DMS 273 treated with DMSO at 0.1 percent for 48 hours (cell line): Measurements from ENCODE around the gene BTNL9.
"Not testable (repeated sequence)": the region's sequence is repeated elsewhere in the genome, so short reads cannot be mapped to it uniquely, and the experiment has no call there.

Experiments
- DNase-seq: peaks from one replicate; lab custom pipeline; 2025; lab: John Stamatoyannopoulos, UW

BTNL9 gene

DNA sequence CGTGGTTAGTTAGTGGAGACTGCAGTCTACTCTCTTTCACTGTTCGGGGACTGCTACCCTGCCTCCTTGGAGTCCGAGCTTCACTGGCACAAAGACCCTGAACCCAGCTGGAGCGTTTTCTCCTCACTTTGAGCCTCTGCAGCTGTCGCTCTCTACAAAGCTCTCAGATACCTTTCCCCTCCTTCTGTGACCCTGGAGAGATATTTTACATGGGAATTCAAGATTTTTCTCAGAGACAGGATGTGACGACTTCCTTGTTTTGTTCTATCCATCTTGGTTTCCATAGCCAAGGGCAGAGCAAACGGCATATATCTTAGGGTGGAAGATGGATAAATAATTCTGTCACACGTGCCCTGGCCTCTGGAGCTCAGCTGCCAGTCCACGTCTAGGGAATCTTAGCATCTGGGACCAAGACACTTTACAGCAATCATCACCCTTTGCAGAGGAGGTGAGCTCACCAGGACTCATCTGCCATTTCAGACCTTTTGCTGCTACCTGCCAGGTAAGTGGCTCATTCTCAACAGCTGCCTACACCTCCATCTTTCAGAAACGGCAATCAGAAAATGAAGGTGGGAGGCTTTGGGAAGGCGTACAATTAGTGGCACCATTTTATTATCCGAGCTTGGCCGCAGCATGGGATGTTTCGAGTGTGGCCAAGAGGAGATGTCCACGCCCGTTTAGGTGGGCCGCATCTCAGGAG lies at the start of gene BTNL9:
Gene BTNL9, plus strand, starts transcription at position 336 of the 700 bp plus-strand sequence. CDS start 5,224 bp downstream, outside the sequence.
- no peak for DNase-seq

- no peak for DNase-seq
These were observed 49.2 kb upstream of the BTNL9 start for GRCh38 chr5:180990882-180991242.

DNA sequence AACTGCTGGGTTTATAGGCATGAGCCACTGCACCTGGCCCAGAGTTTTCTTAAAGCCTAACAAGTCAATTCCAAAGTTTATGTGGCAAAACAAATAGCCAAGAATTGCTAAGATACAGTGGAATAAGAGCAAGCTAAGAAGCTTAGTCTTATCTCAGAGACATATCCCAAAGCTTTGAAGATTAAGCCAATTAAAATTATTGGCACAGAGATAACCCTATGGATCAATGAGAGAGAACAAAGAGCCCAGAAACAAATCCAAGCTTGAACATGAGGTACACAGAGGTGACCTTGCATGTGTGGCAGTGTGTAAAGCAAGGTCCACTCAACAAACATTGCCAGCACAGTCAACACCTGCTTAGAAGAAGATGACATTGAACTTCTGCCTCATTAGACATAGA lies 38.1 kb upstream of the BTNL9 start:
- DNase-seq: no peak

GRCh38 chr5:181005791-181006190 lies 34.3 kb upstream of the BTNL9 start:
- no peak for DNase-seq

DNA sequence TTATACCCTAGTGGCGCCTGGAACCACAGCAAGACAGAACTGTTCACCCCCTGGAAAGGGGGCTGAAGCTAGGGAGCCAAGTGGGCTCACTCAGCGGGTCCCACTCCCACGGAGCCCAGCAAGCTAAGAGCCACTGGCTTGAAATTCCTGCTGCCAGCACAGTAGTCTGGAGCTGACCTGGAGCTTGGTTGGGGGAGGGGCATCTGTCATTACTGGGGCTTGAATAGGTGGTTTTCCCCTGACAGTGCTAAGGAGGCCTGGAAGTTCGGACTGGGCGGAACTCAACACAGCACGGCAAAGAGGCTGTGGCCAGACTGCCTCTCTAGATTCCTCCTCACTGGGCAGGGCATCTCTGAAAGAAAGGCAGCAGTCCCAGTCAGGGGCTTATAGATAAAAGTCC lies 31.9 kb upstream of the BTNL9 start:
- no peak for DNase-seq

DNA sequence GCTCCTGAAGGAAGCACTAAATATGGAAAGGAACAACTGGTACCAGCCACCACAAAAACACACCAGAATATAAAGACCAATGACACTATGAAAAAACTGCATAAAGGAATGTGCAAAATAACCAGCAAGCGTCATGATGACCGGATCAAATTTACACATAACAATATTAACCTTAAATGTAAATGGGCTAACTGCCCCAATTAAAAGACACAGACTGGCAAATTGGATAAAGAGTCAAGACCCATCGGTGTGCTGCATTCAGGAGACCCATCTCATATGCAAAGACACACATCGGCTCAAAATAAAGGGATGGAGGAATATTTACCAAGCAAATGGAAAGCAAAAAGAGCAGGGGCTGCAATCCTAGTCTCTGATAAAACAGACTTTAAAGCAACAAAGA lies 30.0 kb upstream of the BTNL9 start:
- DNase-seq: not testable (repeated sequence)

DNA sequence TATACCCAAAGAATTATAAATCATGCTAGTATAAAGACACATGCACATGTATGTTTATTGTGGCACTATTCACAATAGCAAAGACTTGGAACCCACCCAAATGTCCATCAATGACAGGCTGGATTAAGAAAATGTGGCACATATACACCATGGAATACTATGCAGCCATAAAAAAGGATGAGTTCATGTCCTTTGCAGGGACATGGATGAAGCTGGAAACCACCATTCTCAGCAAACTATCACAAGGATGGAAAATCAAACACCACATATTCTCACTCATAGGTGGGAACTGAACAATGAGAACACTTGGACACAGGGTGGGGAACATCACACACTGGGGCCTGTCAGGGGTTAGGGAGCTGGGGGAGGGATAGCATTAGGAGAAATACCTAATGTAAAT lies 25.4 kb upstream of the BTNL9 start:
- not testable (repeated sequence) for DNase-seq

DNA sequence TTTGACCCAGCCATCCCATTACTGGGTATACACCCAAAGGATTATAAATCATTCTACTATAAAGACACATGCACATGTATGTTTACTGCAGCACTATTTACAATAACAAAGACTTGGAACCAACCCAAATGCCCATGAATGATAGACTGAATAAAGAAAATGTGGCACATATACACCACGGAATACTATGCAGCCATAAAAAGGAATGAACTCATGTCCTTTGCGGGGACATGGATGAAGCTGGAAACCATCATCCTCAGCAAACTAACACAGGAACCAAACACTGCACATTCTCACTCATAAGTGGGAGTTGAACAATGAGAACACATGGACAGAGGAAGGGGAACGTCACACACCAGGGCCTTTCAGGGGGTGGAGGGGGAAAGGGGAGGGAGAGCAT lies 22.6 kb upstream of the BTNL9 start:
- DNase-seq: not testable (repeated sequence)

- DNase-seq: no peak
These were observed 19.4 kb upstream of the BTNL9 start for GRCh38 chr5:181020688-181021087.

DNA sequence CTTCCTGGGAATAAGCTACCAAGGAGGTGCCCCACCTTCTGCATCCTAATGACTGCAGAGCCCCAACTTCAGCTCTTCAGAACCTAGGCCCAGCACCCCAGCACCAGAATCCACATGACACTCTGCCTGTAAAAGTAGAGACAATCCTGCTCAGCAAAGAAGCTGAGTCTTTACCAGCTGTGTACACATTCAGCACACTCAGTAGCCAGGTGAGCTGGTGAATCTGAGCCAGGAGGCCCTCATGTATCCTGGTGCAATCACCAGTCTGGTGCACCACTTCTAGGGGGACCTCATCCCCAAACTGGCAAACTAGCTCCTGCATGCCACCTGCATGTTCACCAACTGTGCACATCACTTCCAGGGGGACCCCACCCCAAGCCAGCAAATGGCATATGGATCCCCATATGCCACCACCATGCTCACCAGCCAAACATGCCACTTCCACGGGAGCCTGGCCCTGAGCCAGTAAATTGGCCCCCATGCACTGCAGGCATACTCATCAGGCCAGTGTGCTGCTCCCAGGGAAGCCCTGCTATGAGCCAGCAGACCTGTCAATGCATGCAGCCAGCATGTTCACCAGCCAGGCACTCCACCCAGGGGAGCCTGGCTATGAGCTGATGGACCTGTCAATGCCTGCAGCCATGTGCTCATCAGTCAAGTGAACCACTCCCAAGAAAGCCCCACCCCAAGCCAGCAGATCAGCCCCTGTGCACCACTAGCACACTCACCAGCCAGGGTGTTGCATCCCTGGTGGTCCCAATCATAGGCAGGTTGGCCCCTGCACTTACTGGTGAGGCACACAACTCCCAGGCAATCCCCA lies 15.6 kb upstream of the BTNL9 start:
- no peak for DNase-seq

DNA sequence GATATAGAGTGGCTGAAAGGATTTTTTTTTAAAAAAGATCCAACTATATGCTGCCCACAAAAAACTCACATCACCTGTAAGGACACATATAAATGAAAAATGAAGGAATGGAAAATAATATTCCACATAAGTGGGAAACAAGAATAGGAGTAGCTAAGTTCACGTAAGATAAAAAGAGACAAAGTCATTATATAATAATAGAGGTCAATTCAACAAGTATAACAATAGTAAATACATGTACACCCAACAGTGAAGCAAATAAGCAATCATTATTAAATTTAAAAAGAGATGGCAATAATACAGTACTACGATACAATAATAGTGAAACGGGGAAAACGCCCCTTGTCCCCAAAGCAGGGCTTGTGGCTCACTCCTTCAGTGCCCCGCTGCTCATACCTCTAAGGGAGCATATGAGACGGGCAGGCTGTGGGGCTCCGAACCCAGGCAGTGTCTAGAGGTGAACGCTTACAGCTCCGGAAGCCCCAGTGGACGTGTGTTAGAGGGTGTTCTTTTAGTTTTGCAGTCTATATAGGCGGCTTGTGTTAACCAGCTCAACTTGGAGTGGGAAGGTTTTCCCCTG lies 12.5 kb upstream of the BTNL9 start:
- DNase-seq: no peak

DNA sequence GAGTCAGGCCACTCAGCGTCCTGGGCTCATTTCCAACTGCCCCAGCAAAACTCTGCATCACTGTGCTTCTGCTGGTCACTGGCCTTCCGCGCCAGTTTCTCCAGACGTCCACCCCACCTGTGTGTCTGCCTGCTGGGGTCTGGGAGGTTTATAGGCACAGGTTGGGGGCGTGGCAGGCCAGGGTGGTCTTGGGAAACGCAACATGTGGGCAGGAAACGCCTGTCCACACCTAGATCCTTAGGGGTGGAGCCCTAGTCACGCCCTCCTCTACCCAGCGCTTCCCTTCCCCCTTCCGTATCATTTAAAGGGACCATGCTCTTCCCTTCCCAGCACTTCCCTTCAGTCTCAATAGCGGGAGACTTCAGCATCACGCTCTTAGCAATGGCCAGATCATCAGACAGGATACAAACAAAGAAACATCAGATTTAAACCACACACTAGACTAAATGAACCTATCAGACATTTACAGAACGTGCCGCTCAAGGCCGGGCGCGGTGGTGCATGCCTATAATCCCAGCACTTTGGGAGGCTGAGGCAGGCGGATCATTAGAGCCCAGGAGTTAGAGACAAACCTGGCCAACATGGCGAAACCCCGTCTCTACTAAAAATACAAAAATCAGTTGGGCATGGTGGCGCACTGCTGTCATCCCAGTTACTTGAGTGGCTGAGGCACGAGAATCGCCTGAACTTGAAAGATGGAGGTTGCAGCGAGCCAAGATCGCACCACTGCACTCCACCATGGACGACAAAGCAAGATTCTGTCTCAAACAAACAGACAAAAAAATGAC lies 11.8 kb upstream of the BTNL9 start:
- no peak for DNase-seq

- no peak for DNase-seq
These were observed 8.3 kb upstream of the BTNL9 start for GRCh38 chr5:181031716-181032115.

DNA sequence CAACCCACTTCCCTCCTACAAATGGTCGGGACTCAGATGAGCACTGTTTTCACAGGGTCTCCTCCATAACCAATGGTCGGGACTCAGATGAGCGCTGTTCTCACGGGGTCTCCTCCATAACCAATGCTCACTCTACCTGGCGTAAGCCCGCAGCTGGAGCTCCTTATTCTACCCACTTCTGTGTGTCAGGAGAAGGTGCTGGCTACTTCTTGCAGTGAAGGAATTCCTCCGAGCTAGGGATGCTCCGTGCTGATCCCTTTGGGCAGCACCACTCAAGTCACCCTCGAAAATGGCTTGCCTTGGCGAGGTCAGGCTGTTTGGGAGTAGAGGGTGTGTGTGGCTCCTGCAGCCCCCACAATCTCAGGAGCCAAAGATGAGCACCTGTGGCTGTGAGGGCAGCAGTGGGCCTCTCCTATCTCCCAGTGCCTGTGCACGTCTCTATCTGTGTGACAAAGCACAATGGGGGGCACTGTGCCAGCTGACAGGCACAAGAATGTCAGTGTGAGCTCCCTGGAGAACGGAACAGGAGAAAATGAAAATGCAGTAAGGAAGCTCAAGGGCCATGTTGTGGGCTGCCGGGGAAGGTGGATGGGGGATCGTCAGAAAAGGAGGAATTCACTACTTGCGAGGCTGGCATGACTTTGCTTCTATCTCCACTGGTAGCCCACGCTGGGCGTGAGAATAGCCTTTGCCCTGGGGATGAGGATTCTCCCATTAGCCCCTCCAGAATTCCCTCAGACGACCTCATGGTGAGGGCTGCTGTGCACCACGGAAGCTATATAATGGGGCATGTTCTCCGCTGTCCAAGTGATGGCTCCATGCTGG lies 3.9 kb upstream of the BTNL9 start:
- DNase-seq: no peak

DNA sequence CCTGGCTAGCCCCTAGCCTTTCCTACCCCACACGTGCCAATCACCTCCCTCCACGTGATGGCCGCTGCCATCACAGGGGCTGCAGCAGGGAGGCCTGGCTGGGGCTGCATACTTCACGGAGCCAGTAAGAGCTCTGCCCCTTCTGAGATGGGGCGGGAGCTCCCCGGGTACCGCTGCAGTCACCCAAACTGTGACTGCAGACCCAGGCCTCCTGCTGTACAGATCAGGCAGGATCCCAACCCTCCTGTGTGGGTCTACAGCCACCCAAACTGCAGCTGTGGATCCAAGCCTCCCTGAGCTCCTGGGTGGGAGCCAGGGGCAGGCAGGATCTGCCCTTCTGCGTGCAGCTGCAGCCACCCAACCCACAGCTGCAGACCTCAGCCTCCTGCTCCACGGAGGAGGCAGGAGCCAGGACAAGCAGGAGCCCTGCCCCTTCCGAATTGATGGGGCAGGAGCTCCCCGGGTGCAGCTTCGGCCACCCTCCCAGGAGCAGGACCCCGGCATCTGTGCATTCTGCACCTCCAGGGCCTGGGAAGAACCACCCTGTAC lies 3.2 kb upstream of the BTNL9 start:
- DNase-seq: no peak

DNA sequence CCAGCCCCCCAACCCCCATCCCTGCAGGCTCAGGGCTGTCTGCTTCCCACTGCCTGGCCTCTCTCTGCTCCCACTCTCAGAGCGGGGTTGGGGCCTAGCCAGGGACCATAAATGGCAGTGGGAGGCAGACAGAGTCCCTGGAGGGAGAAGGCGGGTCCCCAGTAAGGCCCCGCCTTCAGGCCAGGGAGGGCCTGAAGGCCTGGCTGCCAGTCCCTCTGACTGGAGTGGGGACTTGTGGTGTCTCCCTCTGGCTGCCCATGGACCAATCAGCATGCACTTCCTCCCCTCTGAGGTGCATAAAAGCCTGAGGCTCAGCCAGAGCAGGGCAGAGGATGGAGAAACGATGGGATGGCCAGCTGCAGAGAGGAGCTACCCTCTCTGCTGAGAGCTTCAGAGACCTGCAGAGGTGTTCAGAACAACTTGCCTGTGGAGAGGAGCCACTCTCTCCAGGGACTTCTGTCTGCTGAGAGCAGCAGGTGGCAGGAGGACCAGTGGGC lies 2.7 kb upstream of the BTNL9 start:
- no peak for DNase-seq

GRCh38 chr5:181039471-181039870 lies 595 bp upstream of the BTNL9 start:
- DNase-seq: no peak

- no peak for DNase-seq
These were observed 522 bp downstream of the BTNL9 start for GRCh38 chr5:181040631-181040945.

DNA sequence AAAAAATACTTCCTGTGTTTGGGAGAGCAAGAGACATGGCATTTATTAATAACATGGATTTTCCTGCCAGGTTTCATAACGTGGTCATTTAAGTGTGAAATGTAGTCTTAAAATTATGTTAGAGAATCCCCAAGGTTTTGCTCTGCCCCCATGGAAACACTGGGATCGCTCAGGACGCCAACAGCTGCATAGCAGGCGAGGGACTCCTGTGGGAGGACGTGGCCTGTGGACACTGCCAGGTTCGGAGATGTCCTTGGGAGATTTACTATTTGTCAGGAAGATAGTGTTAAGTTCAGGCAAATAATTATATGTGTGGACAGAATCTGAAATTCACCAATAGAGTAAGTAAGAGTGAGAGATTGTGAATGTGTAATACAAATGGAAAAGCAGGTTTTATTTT lies 977 bp downstream of the BTNL9 start:
- DNase-seq: no peak

- DNase-seq: no peak
These were observed 2.1 kb downstream of the BTNL9 start for GRCh38 chr5:181042036-181042713.

DNA sequence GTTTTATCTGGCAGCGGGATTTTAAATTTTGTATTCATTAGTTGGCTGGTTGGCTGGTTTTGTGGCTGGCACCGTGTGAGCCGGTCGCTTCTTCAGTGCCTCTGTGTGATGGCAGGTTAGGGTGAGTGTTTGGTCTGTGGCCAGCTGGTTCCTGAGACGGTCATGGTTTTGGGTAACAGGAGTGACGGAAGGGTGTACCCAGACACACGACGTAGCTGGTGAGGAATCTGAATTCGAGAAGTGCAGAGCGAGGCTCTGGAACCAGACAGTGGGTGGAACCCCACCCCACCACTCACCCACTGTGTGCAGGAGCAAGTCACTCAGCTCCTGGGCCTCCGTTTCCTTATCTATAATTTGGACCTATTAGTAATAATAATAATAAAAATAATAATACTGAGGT lies 2.7 kb downstream of the BTNL9 start:
- no peak for DNase-seq
